OCI-LY3 (cell line): ENCODE data around the gene STIL.

ENCODE experiments used
- EZH2phosphoT487 ChIP-seq: fragments of 200-600 bp; shearing (Covaris generic); IDR thresholded peaks from 2 replicates; pipeline ENCODE4 v1.6.1; 2018; ENCODE audit warnings: antibody characterized with exemption, mixed run types, low read depth
- TF ChIP-seq, protein P1 (sequence below): fragments of 200-600, 300-600 bp; sonication (generic); IDR thresholded peaks from 2 replicates; pipeline ENCODE4 v1.5.1; 2014; ENCODE audit warnings: antibody characterized with exemption, low read length, low read depth

DNA sequence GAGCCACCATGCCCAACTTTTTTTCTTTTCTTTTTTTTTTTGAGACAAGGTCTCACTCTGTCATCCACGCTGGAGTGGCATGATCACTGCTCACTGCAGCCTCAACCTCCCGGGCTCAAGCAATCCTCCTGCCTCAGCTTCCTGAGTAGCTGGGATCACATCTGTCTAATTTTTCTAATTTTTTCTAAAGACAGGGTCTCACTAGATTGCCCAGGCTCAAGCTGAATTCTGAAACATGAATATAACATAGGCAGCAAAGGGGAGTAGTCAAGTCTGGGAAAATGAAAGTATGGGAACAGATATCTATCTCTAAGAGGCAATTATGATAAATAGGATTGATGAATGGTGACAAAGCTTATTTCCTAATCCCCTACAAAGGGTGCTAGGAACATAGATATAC lies 12.3 kb upstream of the STIL start:
- TF ChIP-seq, protein P1, sequence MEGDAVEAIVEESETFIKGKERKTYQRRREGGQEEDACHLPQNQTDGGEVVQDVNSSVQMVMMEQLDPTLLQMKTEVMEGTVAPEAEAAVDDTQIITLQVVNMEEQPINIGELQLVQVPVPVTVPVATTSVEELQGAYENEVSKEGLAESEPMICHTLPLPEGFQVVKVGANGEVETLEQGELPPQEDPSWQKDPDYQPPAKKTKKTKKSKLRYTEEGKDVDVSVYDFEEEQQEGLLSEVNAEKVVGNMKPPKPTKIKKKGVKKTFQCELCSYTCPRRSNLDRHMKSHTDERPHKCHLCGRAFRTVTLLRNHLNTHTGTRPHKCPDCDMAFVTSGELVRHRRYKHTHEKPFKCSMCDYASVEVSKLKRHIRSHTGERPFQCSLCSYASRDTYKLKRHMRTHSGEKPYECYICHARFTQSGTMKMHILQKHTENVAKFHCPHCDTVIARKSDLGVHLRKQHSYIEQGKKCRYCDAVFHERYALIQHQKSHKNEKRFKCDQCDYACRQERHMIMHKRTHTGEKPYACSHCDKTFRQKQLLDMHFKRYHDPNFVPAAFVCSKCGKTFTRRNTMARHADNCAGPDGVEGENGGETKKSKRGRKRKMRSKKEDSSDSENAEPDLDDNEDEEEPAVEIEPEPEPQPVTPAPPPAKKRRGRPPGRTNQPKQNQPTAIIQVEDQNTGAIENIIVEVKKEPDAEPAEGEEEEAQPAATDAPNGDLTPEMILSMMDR = no peak
- TF ChIP-seq EZH2phosphoT487 = no peak
